Measurements from ENCODE around the gene CANT1. TPM values are rescaled to one million over a fixed set of nuclear protein-coding genes. Genes with fewer than 3 reads are reported as not detected.

Gene CANT1
- total and polyA plus RNA-seq, 2 of the 13 experiments (the other 11 are each of a cell fraction or from before 2014, with no cell fraction given): 34.1 to 42.1 TPM

DNA sequence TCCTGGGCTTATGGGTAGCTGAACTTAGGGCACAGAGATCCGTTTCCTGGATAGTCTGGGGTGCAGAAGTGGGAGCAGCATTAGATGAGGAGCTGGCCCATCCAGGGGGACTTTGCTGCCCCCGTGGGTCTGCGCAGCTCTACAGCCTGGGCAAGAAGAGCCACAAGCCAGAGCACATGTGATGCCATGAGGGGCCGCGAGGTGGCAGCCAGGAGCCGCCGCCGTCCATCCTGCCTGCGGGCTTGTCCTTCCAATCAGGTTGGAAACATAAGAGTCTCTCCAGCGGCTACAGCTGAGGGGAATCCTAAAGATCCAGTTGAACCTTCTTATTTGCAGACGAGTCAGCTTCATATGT is 36.3 kb upstream of the CANT1 start (continued):
- TF ChIP-seq NAIF1 (CRISPR knock-in tag; IDR thresholded peaks at IDR 0.05; ENCODE audit: borderline replicate concordance): no peak
- TF ChIP-seq IRF9 (CRISPR knock-in tag; IDR thresholded peaks at IDR 0.05; ENCODE audit: borderline replicate concordance): peak; percentile 8; the same call in 1 of the 2 replicates
- TF ChIP-seq MYNN (CRISPR knock-in tag; IDR thresholded peaks at IDR 0.05; ENCODE audit: low read depth): no peak
- 0 out of 2 replicates have a peak, but pooled peaks have one; percentile 37 for TF ChIP-seq REPIN1 (CRISPR knock-in tag; IDR thresholded peaks at IDR 0.05; ENCODE audit: borderline replicate concordance, low read depth)
- TF ChIP-seq ZNF331 (CRISPR knock-in tag; IDR thresholded peaks at IDR 0.05): no peak
- no peak for TF ChIP-seq ZBTB39 (CRISPR knock-in tag; IDR thresholded peaks at IDR 0.05)
- TF ChIP-seq GTF2F1 (IDR thresholded peaks at IDR 0.05; ENCODE audit: low read length): no peak
- peak; percentile 35; the same call in 1 of the 2 replicates for TF ChIP-seq ZNF768 (CRISPR knock-in tag; IDR thresholded peaks at IDR 0.05)
- TF ChIP-seq GATAD2A (CRISPR knock-in tag; IDR thresholded peaks at IDR 0.05): 0 out of 2 replicates have a peak, but pooled peaks have one; percentile 21
